ENCODE results near the gene VGLL2.

The VGLL2 gene

GRCh38 chr6:117275205-117275604, 9.8 kb downstream of the VGLL2 start:
- DNase-seq (ENCODE audit: low read depth): no peak
- no peak overlapping the region for H3K4me3 ChIP-seq (ENCODE audit: low read depth, low read length)
- no peak for TF ChIP-seq CTCF (conservative IDR thresholded peaks at IDR 0.05; ENCODE audit: low read depth, low read length)

- no peak overlapping the region for H3K4me3 ChIP-seq (ENCODE audit: low read depth, low read length)
- no peak for TF ChIP-seq CTCF (conservative IDR thresholded peaks at IDR 0.05; ENCODE audit: low read depth, low read length)
- no peak for DNase-seq (ENCODE audit: low read depth)
Measured at GRCh38 chr6:117275711-117276110, 10.4 kb downstream of the VGLL2 start.

DNA sequence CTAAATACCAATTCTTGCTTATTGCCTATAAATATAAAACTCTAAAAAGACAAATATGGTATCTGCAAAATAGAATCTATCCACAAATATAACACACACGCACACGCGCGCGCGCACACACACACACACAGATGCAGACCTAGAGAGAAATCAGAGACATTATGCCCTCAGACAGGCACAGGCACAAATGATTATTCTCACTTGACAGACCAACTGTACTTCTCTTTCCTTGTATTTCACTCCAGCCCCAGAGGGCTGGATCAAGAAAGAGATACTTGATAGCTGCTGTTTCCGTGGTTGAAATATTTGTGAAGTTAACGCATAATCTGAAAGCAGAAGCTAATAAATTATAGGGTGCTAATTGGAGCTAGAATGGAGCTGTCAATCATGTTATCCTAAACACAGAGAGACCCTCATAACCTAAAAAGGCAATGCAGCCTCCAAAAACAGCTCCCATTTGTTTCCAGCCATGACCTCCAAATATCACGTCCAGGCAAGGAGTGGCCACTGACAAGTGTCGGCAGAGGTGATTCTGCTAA, 11.5 kb downstream of the VGLL2 start:
- no peak for DNase-seq (ENCODE audit: low read depth)
- H3K4me3 ChIP-seq (ENCODE audit: low read depth, low read length): no peak overlapping the region
- no peak for TF ChIP-seq CTCF (conservative IDR thresholded peaks at IDR 0.05; ENCODE audit: low read depth, low read length)

- peak; percentile 35 for TF ChIP-seq CTCF (conservative IDR thresholded peaks at IDR 0.05; ENCODE audit: low read depth, low read length)
- DNase-seq (ENCODE audit: low read depth): no peak
- H3K4me3 ChIP-seq (ENCODE audit: low read depth, low read length): no peak overlapping the region
Measured at GRCh38 chr6:117280922-117281321, 15.6 kb downstream of the VGLL2 start.

DNA sequence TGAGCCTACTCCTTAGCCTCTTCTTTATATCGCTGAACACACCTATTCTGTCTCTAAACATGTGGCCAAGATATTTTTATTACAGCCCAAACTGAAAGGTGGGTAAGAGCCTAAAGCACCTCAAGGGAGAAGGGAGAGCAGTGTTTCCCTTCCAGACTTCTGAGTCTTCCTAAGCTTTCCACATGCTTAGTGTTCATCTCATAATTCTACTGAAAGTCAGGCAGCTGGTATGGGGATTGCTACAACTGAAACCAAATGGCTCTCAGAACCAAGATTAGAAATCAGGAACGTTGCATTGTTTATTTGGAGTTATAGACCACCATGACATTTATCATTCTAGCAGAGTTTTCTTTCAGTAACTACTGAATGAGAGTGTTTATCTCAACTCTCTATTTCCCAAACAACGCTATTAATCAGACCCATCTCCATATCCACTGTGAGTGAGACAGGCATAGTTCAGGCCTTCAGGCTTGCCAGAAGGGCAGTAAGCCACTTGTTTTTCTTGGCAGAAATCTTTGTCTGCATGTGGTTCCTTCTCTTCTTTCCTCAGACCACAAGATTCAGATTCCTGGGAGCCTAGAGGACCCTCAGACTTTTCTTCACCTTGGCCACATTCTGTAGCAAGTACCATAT, 22.8 kb downstream of the VGLL2 start:
- no peak for DNase-seq (ENCODE audit: low read depth)
- H3K4me3 ChIP-seq (ENCODE audit: low read depth, low read length): no peak overlapping the region
- no peak for TF ChIP-seq CTCF (conservative IDR thresholded peaks at IDR 0.05; ENCODE audit: low read depth, low read length)

- no peak for TF ChIP-seq CTCF (conservative IDR thresholded peaks at IDR 0.05; ENCODE audit: low read depth, low read length)
- no peak for DNase-seq (ENCODE audit: low read depth)
- no peak overlapping the region for H3K4me3 ChIP-seq (ENCODE audit: low read depth, low read length)
Measured at GRCh38 chr6:117290173-117290846, 25.0 kb downstream of the VGLL2 start.

DNA sequence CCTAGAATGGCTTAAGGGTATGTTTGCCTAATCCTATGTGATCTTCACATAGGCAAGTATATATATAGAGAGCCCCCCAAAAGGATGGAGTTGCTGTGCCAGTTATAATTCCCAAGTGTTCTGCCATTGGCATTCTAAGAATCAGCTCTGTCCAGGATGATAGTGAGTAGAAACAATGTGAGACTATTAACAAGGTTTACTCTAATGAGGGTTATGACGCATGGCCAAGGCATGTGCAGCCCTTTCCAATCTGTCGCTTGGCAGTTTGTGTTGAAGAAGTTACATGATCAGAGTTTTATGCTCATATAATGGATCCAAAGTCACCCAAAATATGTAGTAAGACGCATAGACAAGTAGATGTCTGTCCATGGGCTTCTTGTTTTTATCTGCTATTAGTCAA, 33.6 kb downstream of the VGLL2 start:
- DNase-seq (ENCODE audit: low read depth): no peak
- H3K4me3 ChIP-seq (ENCODE audit: low read depth, low read length): no peak overlapping the region
- no peak for TF ChIP-seq CTCF (conservative IDR thresholded peaks at IDR 0.05; ENCODE audit: low read depth, low read length)

Data from choroid plexus epithelial cell (primary cell).